HL-60 (cell line): ENCODE measurements around the gene RNASE8.

ENCODE experiments used
- DNase-seq, 2 experiments: peaks; one replicate each; pipeline ENCODE4 v3.0.0-alpha.2; 2010 to 2020; ENCODE audit warnings: low read depth in 1 of 2, low spot score in 1 of 2
- H3K27ac ChIP-seq: fragments of 250-450 bp; sonication (Bioruptor Pico); replicated peaks from 2 replicates; pipeline ENCODE4 v1.5.1; 2020; ENCODE audit warnings: mild to moderate bottlenecking, moderate library complexity
- H3K27me3 ChIP-seq: fragments of 250-450 bp; sonication (Bioruptor Pico); 2 replicates; pipeline ENCODE4 v1.5.1; 2021; ENCODE audit warnings: mild to moderate bottlenecking, moderate library complexity; ENCODE audit not compliant: insufficient read depth, poor library complexity, severe bottlenecking
- H3K4me3 ChIP-seq: replicated peaks from 2 replicates; pipeline ENCODE4 v1.5.1; 2011; ENCODE audit warnings: mild to moderate bottlenecking, control low read depth, low read length; ENCODE audit not compliant: insufficient read depth
- CTCF ChIP-seq: IDR thresholded peaks from one replicate; pipeline ENCODE4 v1.5.1; 2011; ENCODE audit warnings: low read length, control low read depth, inconsistent platforms; ENCODE audit not compliant: insufficient read depth
- GABPA ChIP-seq: IDR thresholded peaks from 2 replicates; pipeline ENCODE4 v1.6.1; 2012; ENCODE audit warnings: low read depth
- POLR2AphosphoS5 ChIP-seq: IDR thresholded peaks from 2 replicates; pipeline ENCODE4 v1.6.1; 2012; ENCODE audit warnings: low read depth
- REST ChIP-seq: IDR thresholded peaks from 2 replicates; pipeline ENCODE4 v1.6.1; 2012; ENCODE audit warnings: low read depth; ENCODE audit not compliant: insufficient replicate concordance
- SPI1 ChIP-seq: IDR thresholded peaks from 2 replicates; pipeline ENCODE4 v1.6.1; 2012; ENCODE audit warnings: low read depth, mild to moderate bottlenecking, borderline replicate concordance

The RNASE8 gene

GRCh38 chr14:21098892-21099595 lies 41.4 kb downstream of the RNASE8 start:
- peak overlapping the region; percentile 26; the same call in 1 of the 2 replicates for H3K27ac ChIP-seq
- DNase-seq, result no peak
- no peaks in the 10 kb centered on the region for H3K27me3 ChIP-seq
- TF ChIP-seq GABPA, result no peak
- peak overlapping the region; percentile 54 for H3K4me3 ChIP-seq

GRCh38 chr14:21099596-21099985 lies 42.0 kb downstream of the RNASE8 start:
- Histone ChIP-seq H3K27me3 (no peaks in the 10 kb centered on the region), H3K27ac (no peak overlapping the region), H3K4me3 (no peak overlapping the region)
- no peak for DNase-seq
- TF ChIP-seq CTCF (no peak), REST (no peak), GABPA (no peak), POLR2AphosphoS5 (no peak), SPI1 (no peak)

GRCh38 chr14:21100931-21101330 lies 43.3 kb downstream of the RNASE8 start, which contains the start of gene TMEM253:
Gene TMEM253, plus strand, starts transcription at chr14:21101066. Its CDS starts 278 bp downstream, at chr14:21101344.
- H3K27ac ChIP-seq, result no peak within 1 kb of the TSS
- H3K27me3 ChIP-seq, result no peaks in the 10 kb centered on the region
- no peak for DNase-seq
- no peak for TF ChIP-seq REST
- no peak for TF ChIP-seq GABPA
- no peak for TF ChIP-seq CTCF
- no peak for TF ChIP-seq POLR2AphosphoS5
- TF ChIP-seq SPI1, result no peak
- no peak within 1 kb of the TSS for H3K4me3 ChIP-seq

- Histone ChIP-seq H3K27ac (no peak overlapping the region), H3K27me3 (no peaks in the 10 kb centered on the region), H3K4me3 (no peak overlapping the region)
- DNase-seq, result peak in 1 of 2 experiments; percentile 14
- TF ChIP-seq REST (no peak), SPI1 (no peak), POLR2AphosphoS5 (no peak), GABPA (no peak), CTCF (no peak)
These were observed 44.3 kb downstream of the RNASE8 start for GRCh38 chr14:21101802-21102413.
